Psoas muscle (tissue), 8 donors: ENCODE measurements around the gene SRGAP2B. TPM values are rescaled to one million over a fixed set of nuclear protein-coding genes. Genes with fewer than 3 reads are reported as not detected.
"Not testable (repeated sequence)": the region's sequence is repeated elsewhere in the genome, so short reads cannot be mapped to it uniquely, and the experiment has no call there.

Experiments
- ATAC-seq, 4 donors: fragments of 200-7000 bp; cut with Tn5 transposase; one replicate each; pipeline ENCODE4 v1.9.1; 2020; ENCODE audit warnings: moderate library complexity in 3 of 4, mild to moderate bottlenecking in 2 of 4
- DNase-seq, 2 donors: peaks; one replicate each; pipeline ENCODE4 v3.0.0-alpha.2; 2020
- H3K27ac ChIP-seq: fragments of 200-600 bp; one replicate; pipeline ENCODE4 v1.8.0; 2022
- H3K27me3 ChIP-seq, 3 donors: fragments of 200-600 bp in 1 of 3; one replicate each; pipeline versions ENCODE4 v1.6.1 to v1.8.0; 2013 to 2022; ENCODE audit warnings: low read length in 2 of 3, mild to moderate bottlenecking in 2 of 3, moderate library complexity in 1 of 3; ENCODE audit not compliant: insufficient read depth in 3 of 3
- H3K36me3 ChIP-seq, 2 donors: fragments of 200-600 bp in 1 of 2; one replicate each; pipeline versions ENCODE4 v1.6.1 to v1.8.0; 2013 to 2022; ENCODE audit warnings: low read depth in 1 of 2, mild to moderate bottlenecking in 1 of 2, moderate library complexity in 1 of 2; ENCODE audit not compliant: insufficient read depth in 1 of 2
- H3K4me1 ChIP-seq: fragments of 200-600 bp; one replicate; pipeline ENCODE4 v1.8.0; 2022
- H3K4me3 ChIP-seq: fragments of 200-600 bp; one replicate; pipeline ENCODE4 v1.8.0; 2022; ENCODE audit warnings: mild to moderate bottlenecking
- H3K9me3 ChIP-seq: fragments of 200-600 bp; one replicate; pipeline ENCODE4 v1.8.0; 2022
- WGBS, 3 donors: extraction: QIAGEN DNeasy Blood & Tissue Kit; methylation state at CpG; one replicate each; pipeline versions ENCODE4 v1.1.6 to v1.1.7; 2013; 5-methylcytosine and 5-hydroxymethylcytosine counted together
- intact Hi-C, 2 donors: fragments of 100-400 bp; cut with DNase I; formaldehyde crosslinking; loops; one replicate each; pipeline versions ENCODE4 v1.11.0 to v1.14.2; 2022
- polyA plus RNA-seq, 3 donors: library from polyadenylated mRNA; stranded (reverse); fragments of 200-250 nt; gene quantifications; one replicate each; pipeline ENCODE4 v1.2.3, GENCODE V29; 2013
- total RNA-seq, 4 donors: library from RNA; stranded (reverse); fragmentation: NEBNext Ultra II Directional in 2 of 4; extraction: Animal tissue kit (Norgen Biotek cat#: 25700) in 2 of 4; gene quantifications; one replicate each; pipeline versions ENCODE4 v1.2.1 to v1.2.4, GENCODE V29; 2021 to 2023
- donor health status: healthy with polysubstance abuse.
- donor health status: DM: no; HTN: no; CAD: no; lungs with moderate emphysema.
- donor health status: Bipolar disorder and iron deficiency.
- donor health status: healthy.
- donor health status: DM: yes; HTN: yes; CAD: no.
- donor health status: DM: no; HTN: no; CAD: no.
- donor health status: DM: no; HTN: no; CAD: no.
- donor health status: DM: yes; HTN: yes; CAD: no.

Gene SRGAP2B
- total and polyA plus RNA-seq, 7 donors, result 2.3 to 12.5 (median 3.8) TPM

DNA sequence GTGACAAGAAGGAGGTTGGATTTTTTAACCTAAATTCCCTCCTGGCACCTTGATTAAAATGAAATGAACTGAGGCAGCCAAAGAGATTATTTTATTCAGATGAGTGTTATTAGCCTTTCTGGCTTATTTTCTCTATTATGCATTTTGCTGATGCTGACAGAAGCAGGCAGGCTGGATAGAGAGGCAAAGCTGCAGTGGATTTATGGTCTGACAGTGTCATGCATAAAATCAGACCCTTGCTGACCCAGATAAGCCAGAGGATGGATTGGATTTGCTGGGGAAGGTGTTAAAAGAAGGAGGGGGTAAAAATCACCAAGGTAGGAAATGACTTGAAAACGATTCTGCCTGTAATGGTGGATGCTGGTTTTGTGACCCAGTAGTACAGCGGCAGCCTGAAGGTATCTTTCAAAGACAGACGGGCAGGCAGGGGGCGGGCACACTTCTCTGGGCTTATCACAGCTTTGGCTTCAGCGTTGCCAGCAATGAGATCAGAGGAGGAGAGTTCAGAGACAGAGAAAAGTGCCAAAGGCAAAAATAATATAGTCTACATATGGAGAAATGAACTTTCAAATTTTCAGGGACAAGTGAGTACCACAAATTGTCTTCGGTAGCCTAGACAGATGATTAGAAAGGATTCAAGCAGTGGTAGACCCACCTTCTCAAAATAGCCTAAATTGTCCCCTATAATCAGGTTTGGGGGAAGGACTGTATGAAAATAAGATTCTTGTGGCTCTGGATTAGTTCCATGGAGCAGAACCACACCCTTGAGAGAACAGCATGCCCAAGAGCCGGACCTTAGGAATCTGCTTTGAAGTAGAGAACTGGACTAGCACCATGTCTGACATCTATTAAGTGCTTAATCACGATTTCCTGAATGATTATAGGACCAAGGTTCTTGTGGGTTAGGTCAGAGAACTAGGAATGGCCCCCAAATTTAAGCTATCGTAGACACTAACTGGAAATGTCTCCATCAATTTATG is 133.2 kb downstream of the SRGAP2B start:
- H3K36me3 ChIP-seq, H3K27ac ChIP-seq, intact Hi-C loops, ATAC-seq, H3K27me3 ChIP-seq, DNase-seq, H3K4me3 ChIP-seq, H3K9me3 ChIP-seq, H3K4me1 ChIP-seq: not testable (repeated sequence)
- no CpG with 5 or more reads among the region's 9 CpGs for WGBS, 3 donors

DNA sequence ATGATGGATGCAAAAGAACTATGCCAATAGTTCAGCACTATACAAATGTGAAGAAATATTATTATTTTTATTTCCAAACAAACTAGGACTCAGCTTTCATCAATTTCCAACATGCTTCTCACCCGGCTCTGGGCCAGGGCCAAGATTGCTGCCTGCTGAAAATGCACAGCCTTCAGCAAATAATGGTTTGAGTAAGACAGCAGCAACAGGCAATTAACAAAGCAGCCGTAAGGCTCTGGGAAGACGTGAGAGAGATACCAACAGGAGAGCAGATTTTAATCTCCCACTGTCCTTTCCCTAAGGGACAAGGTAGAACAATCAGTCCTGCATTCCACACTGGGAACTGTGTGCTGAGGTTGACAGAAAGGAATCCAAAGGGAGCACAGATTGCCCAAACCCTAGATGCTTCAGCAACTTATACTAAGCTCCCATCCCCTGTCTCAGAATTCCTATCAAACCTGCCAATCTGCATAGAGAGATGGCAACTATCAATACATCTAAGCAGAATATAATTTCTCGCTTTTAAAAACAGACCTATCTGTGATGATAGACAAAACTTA is 134.1 kb downstream of the SRGAP2B start:
- H3K27me3 ChIP-seq, DNase-seq, H3K27ac ChIP-seq, intact Hi-C loops, ATAC-seq, H3K36me3 ChIP-seq, H3K4me3 ChIP-seq, H3K4me1 ChIP-seq, H3K9me3 ChIP-seq: not testable (repeated sequence)
- 95 to 100% (median 100%) methylated on average over 1 of the region's 4 CpGs for WGBS, 3 donors

DNA sequence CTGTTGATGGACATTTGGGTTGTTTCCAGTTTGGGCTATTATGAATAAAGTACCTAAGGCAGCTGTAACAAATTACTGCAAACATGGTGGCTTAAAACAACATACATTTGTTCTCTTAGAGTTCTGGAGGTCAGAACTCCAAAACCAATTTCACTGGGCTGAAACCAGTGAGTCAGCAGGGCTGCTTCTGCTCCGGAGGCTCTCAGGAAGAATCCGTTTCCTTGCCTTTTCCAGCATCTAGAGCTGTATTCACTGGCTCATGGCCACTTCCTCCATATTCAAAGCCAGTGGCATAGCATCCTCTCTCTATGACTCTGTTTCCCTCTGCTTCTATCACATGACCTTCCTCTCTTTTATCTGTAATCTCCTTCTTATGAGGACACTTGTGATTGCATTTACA is 146.7 kb downstream of the SRGAP2B start:
- ATAC-seq, H3K4me1 ChIP-seq, H3K4me3 ChIP-seq, H3K27ac ChIP-seq, DNase-seq, H3K27me3 ChIP-seq, H3K36me3 ChIP-seq, intact Hi-C loops, H3K9me3 ChIP-seq: not testable (repeated sequence)
- WGBS, 3 donors, result no CpG with 5 or more reads among the region's 2 CpGs

DNA sequence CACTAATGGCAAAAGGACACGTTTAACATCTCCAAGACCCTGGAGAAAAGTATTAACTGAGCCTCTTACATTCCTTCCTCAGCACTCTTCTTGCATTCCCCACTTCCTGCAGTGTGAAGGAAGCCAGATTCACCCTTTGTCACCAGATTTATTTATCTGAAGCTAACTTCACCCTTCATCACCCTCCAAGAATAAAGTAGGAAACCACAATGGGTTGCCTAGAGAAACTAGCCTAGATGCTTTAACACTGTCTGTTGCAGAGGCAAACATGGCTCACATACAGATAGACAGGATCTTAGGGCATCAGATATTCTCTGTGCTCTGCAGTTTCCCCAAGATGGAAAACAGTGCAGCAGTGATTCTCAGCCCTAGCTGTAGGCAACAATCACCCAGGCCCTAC is 147.6 kb downstream of the SRGAP2B start:
- H3K36me3 ChIP-seq, H3K4me3 ChIP-seq, H3K9me3 ChIP-seq, DNase-seq, ATAC-seq, H3K27me3 ChIP-seq, H3K27ac ChIP-seq, H3K4me1 ChIP-seq, intact Hi-C loops: not testable (repeated sequence)
- WGBS, 3 donors, result 43 to 67% (median 47%) methylated on average over 1 of the region's 1 CpG

DNA sequence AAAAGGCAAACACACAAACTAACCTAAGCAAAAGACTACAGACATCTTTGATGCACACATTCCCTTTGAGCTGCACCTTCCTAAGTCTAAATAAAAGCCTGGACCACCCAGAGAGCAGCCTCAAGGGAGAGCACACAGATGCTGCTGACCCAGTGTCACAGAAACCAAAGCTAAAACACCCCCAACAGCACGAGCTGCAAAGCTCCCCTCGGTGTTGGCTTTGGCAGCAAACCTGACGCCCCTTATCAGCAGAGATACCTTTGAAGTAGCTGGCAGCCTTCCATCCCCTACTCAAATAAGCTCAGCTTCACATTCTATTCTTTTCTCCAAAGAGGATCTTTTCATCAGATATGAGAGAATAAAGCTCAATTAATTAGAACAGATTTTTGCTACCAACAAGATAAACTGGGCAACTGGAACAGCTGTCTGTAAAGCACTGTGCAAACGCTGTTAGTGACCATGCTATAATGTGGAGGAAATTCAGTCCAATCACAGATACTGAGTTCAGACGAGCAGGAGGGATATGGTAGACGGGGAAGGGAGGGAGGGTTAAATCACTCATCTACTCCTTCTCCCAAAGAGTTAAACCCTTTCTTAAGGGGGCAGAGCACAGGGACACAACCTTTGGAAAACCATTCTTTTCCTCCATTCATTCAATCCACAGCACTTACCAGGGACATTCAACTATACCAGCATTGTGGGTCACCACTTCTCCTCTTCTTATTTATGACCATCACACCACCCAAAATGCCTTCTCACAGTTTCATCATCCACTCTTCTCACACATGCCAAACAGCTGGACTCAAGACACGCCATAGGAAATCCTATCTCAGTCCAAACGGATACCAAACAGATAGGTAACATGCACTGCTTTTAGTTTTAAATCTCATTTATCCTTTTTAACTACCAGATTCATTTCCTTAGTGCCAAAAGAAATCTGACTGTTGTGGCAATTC is 148.3 kb downstream of the SRGAP2B start:
- H3K4me1 ChIP-seq, ATAC-seq, intact Hi-C loops, H3K36me3 ChIP-seq, H3K27ac ChIP-seq, H3K27me3 ChIP-seq, H3K9me3 ChIP-seq, DNase-seq, H3K4me3 ChIP-seq: not testable (repeated sequence)
- no CpG with 5 or more reads among the region's 8 CpGs for WGBS, 3 donors

DNA sequence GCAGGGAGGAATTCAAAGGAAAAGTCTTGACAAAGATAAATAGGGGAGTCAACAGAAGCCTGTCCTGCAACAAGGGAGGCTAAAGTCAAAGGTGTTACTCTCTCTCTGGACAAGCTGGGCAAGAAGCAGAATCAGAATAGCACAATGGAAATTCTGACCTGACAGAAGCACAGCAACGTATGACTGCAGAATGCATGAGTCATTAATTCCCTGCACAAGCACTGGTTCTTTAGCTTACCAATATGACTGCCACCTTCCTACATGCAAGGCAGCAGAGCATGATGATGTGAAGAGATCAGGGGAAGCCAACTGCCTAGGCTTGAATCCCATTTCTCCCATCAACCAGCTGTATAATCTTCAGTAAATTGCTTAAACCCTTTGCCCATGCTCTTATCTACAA is 153.4 kb downstream of the SRGAP2B start:
- H3K9me3 ChIP-seq, DNase-seq, H3K27ac ChIP-seq, H3K27me3 ChIP-seq, ATAC-seq, H3K4me3 ChIP-seq, H3K4me1 ChIP-seq, H3K36me3 ChIP-seq, intact Hi-C loops: not testable (repeated sequence)
- no CpG with 5 or more reads among the region's 1 CpG for WGBS, 3 donors

DNA sequence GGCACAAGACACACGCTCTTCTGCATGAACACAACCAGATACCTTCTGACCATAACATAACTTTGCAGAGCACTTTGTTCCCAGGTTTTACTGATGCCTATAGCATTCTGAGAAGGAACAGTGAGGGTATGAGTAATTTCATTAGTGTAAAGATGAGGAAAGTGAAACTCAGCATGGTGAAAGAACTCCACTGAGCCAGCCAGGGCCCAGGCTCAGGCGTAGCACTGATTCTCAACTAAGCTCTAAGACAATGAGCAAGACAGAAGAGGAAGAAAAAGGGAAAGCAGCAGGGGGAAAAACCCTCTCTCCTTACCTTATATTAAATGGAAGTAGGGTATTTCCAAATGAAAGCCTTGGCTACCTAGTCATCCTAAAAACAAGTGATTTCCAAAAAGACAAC is 155.1 kb downstream of the SRGAP2B start:
- H3K36me3 ChIP-seq, H3K27me3 ChIP-seq, H3K27ac ChIP-seq, intact Hi-C loops, DNase-seq, H3K4me1 ChIP-seq, ATAC-seq, H3K9me3 ChIP-seq, H3K4me3 ChIP-seq: not testable (repeated sequence)
- no CpG with 5 or more reads among the region's 2 CpGs for WGBS, 3 donors

DNA sequence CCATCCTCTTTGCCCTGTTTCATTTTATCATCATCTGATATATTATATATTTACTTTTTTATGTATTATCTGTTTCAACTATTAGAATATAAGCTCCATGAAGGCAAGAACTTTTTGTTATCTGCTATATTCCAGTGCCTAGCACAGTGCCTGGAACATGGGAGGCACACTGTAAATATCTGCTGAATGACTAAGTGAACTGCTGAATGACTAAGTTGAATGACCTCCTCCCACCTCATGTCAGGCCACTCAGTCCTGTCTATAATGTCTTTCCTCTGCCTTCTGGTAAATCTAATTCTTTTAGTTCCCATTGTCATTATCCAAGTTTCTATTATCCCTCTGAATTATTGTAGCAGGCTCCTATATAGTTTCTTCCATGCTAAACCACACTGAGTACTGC is 156.5 kb downstream of the SRGAP2B start:
- H3K9me3 ChIP-seq, intact Hi-C loops, H3K4me1 ChIP-seq, H3K27ac ChIP-seq, ATAC-seq, H3K4me3 ChIP-seq, H3K27me3 ChIP-seq, DNase-seq, H3K36me3 ChIP-seq: not testable (repeated sequence)

DNA sequence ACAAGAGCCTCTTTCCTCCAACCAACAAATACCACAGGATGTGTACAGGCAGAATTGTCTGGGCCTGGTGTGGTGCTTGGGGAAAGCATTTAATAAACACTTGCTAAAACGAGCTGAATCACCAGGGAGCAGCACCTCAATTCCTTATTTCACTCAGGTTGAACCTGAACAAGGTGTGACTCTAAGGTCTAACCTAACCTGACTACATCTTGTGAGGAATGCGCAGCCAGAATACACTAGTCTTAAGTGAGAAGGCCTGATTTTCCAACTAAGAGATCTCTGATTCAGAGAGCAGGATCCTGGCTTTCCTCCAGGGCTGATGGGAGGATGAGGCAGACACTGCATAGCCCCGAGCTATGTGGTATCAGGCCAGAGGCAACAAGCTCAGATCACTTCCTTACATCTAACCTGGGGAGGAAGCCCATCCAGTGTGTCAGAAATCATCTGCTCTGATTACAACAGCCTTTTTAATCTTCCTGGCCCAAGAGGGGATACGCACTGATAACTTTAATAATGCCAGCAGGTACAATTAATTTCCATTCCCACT is 158.9 kb downstream of the SRGAP2B start:
- H3K4me3 ChIP-seq, H3K4me1 ChIP-seq, ATAC-seq, intact Hi-C loops, H3K9me3 ChIP-seq, DNase-seq, H3K27ac ChIP-seq, H3K36me3 ChIP-seq, H3K27me3 ChIP-seq: not testable (repeated sequence)
- 77% methylated on average over 1 of the region's 4 CpGs; no CpG with 5 or more reads in 2 of the 3 donors for WGBS, 3 donors

DNA sequence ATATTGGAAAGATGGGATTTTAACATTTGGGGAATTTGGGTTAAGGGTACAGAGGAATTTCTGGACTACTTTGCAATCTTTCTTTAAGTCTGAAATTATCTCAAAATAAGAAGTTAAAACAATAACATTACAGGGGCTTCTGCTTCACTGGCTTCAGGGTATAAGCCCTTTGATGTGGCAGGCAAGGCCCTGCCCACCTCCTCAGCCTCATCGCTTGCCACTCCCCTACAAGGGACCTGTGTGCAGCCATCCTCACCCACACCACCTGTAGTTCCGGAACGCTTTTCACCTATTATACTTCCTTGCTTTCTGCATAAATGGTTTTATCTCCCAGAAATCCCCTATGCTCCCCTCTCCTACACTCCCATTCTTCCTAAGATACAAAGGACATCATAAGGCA is 159.8 kb downstream of the SRGAP2B start:
- H3K4me3 ChIP-seq, H3K27me3 ChIP-seq, ATAC-seq, H3K4me1 ChIP-seq, DNase-seq, H3K36me3 ChIP-seq, intact Hi-C loops, H3K27ac ChIP-seq, H3K9me3 ChIP-seq: not testable (repeated sequence)
- WGBS, 3 donors, result no CpG with 5 or more reads among the region's 3 CpGs
